HEK293 (cell line): Measurements from ENCODE around the gene KCNK1.
A peak's percentile ranks its signal among the peaks of the same experiment; 100 is the strongest.

ENCODE experiments used
- CTCF ChIA-PET: fragments of 350-600 bp; formaldehyde crosslinking; extraction: SDS; loops from one replicate; lab custom pipeline; 2021; ENCODE audit warnings: antibody characterized with exemption; lab: Yijun Ruan, JAX
- POLR2A ChIA-PET: fragments of 300-600 bp; formaldehyde crosslinking; extraction: SDS; loops from one replicate; lab custom pipeline; 2020; ENCODE audit warnings: antibody characterized with exemption, inconsistent platforms; lab: Yijun Ruan, JAX
- H3K27ac ChIP-seq: fragments of 200-500 bp; sonication (Bioruptor generic); 2 replicates; pipeline ENCODE4 v1.5.1; 2014; ENCODE audit warnings: low read depth, low read length, control low read depth, inconsistent platforms; ENCODE audit errors: extremely low read depth
- H3K36me3 ChIP-seq, 2 experiments: fragments of 200-500 bp in 1 of 2; sonication (Bioruptor generic) in 1 of 2; 1 replicate in 1 of 2; 2 replicates in 1 of 2; pipeline ENCODE4 v1.5.1; 2014 to 2017; ENCODE audit warnings: inconsistent platforms in 2 of 2, low read length in 2 of 2; ENCODE audit not compliant: control insufficient read depth in 2 of 2, insufficient read depth in 1 of 2
- H3K4me1 ChIP-seq: fragments of 200-500 bp; sonication (Bioruptor generic); 2 replicates; pipeline ENCODE4 v1.5.1; 2014; ENCODE audit warnings: mild to moderate bottlenecking, low read length, inconsistent platforms; ENCODE audit not compliant: control insufficient read depth, insufficient read depth
- H3K4me3 ChIP-seq: 2 replicates; pipeline ENCODE4 v1.5.1; 2011; ENCODE audit warnings: low read depth, mild to moderate bottlenecking, control low read depth, low read length, moderate library complexity
- H3K9me3 ChIP-seq: fragments of 200-500 bp; sonication (Bioruptor generic); 2 replicates; pipeline ENCODE4 v1.5.1; 2014; ENCODE audit warnings: low read depth, low read length, inconsistent platforms; ENCODE audit not compliant: control insufficient read depth, insufficient read depth
- IKZF3 ChIP-seq: fragments of 450-650 bp; IDR thresholded peaks from 2 replicates; pipeline ENCODE4 v1.5.0; 2018; ENCODE audit warnings: missing biosample characterization, mild to moderate bottlenecking, missing genetic modification characterization, moderate library complexity
- PATZ1 ChIP-seq: fragments of 450-650 bp; formaldehyde crosslinking; IDR thresholded peaks from 2 replicates; pipeline ENCODE4 v1.5.1; 2016; ENCODE audit warnings: missing biosample characterization, missing genetic modification characterization
- PRDM2 ChIP-seq: fragments of 450-650 bp; formaldehyde crosslinking; IDR thresholded peaks from 2 replicates; pipeline ENCODE4 v1.5.1; 2016; ENCODE audit warnings: missing biosample characterization, missing genetic modification characterization, borderline replicate concordance
- ZBTB20 ChIP-seq: fragments of 450-650 bp; formaldehyde crosslinking; IDR thresholded peaks from 2 replicates; pipeline ENCODE4 v1.5.1; 2016; ENCODE audit warnings: missing biosample characterization, missing genetic modification characterization
- ZBTB44 ChIP-seq: fragments of 450-650 bp; IDR thresholded peaks from 2 replicates; pipeline ENCODE4 v1.5.1; 2018; ENCODE audit warnings: missing biosample characterization, mild to moderate bottlenecking, missing genetic modification characterization
- ZNF2 ChIP-seq: fragments of 450-650 bp; formaldehyde crosslinking; IDR thresholded peaks from 2 replicates; pipeline ENCODE4 v1.5.1; 2016; ENCODE audit warnings: missing biosample characterization, missing genetic modification characterization
- ZNF280D ChIP-seq: fragments of 450-650 bp; formaldehyde crosslinking; IDR thresholded peaks from 2 replicates; pipeline ENCODE4 v1.5.1; 2016; ENCODE audit warnings: missing biosample characterization, missing genetic modification characterization
- ZNF354C ChIP-seq: fragments of 450-650 bp; formaldehyde crosslinking; IDR thresholded peaks from 2 replicates; pipeline ENCODE4 v1.5.1; 2016; ENCODE audit warnings: missing biosample characterization, missing genetic modification characterization, low read depth, borderline replicate concordance
- ZNF394 ChIP-seq: fragments of 450-650 bp; formaldehyde crosslinking; IDR thresholded peaks from 2 replicates; pipeline ENCODE4 v1.5.1; 2016; ENCODE audit warnings: missing biosample characterization, missing genetic modification characterization, mild to moderate bottlenecking, moderate library complexity, borderline replicate concordance
- ZNF624 ChIP-seq: fragments of 450-650 bp; formaldehyde crosslinking; IDR thresholded peaks from 2 replicates; pipeline ENCODE4 v1.5.1; 2017; ENCODE audit warnings: missing biosample characterization, missing genetic modification characterization

KCNK1 gene

GRCh38 chr1:233707880-233708815, 94.2 kb downstream of the KCNK1 start (continued):
- no peak for TF ChIP-seq PRDM2
- TF ChIP-seq ZBTB20 (tag by site-specific recombination) = 0 out of 2 replicates have a peak, but pooled peaks have one; percentile 22
- TF ChIP-seq IKZF3 (tag by site-specific recombination) = no peak
- peak; percentile 24; the same call in 1 of the 2 replicates for TF ChIP-seq ZNF2 (tag by site-specific recombination)
- no peak for TF ChIP-seq PATZ1 (tag by site-specific recombination)

GRCh38 chr1:233710031-233710430, 96.1 kb downstream of the KCNK1 start:
- Histone ChIP-seq H3K4me3 (no peak overlapping the region), H3K27ac (no peak overlapping the region), H3K36me3 (no peaks in the 10 kb centered on the region), H3K9me3 (no peaks in the 10 kb centered on the region), H3K4me1 (peaks cover 15% of the 10 kb centered on the region)
- ChIA-PET POLR2A (no interaction called here), CTCF (no interaction called here)
- TF ChIP-seq ZNF624 (tag by site-specific recombination) (no peak), ZNF394 (tag by site-specific recombination) (no peak), ZNF354C (no peak), ZBTB44 (tag by site-specific recombination) (no peak), ZNF280D (tag by site-specific recombination) (no peak)
